ENCODE data around the gene RTL5.
"Not testable (repeated sequence)": the region's sequence is repeated elsewhere in the genome, so short reads cannot be mapped to it uniquely, and the experiment has no call there.

The RTL5 gene

DNA sequence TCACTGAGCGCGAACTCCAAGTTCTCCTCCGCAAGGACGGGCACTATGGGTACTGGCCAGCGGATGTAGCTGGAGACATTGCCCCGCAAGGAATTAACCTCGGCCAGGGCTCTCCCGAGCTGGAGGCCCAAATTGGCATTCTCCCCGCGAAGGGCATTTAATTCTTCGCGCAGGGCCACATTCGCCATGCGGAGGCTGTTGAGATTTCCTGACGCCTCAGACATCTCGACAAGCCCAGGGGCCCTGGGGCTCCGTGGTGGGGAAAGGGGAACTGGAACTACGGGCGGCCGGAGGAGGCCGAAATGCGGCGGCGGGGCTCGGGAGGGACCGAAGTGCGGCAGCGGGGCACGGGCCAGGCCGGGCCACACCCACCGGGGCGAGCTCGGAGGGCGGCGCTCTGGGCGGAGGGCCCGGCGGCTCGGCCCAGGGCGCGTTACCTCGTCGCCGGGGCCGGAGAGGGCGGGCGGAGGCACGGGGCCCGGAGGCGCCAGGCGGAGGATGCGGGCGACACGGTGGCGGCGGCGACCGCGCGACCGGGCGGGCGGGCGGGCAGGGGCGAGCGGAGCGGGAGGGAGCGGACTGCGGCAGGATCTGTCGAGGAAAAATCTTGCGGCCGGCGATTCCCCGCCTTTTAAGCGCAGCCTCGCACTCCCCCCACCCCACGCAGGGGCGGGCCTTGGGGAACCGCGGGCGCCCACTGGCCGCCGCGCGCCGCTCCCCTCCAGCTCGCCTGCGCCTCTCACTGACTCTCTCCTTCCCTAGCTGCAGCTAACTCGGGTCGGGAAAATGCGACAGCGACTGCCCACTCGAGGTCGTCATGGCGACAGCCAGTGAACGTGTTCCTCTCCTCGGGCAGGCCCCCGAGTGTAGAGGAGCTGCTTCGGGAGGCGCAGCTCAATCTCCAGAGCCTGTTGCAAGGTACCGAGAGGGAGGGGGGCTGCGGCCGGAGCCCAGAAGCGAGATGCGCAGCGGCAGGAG, at the start of gene RTL5:
RTL5 (minus strand) TSS at position 599 of the 978 bp plus-strand sequence.
- no peak for DNase-seq

DNA sequence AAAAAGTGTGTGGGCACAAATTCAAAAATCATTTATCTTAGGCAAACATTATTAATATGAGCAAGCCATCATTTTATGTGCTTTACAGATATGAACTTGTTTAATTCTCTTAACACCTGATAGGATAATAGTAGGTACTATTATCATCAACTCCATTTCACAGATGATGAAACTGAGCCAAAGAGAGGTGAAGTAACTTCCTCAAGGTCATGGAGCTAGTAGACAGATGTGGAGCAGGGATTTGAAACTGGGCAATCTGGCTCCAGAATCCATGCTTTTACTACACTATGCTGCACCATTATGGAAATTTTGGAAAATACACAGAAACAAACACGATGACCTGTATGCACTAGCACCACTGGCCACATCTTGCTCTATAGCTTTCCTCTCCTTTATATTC, 48.8 kb upstream of the RTL5 start:
- no peak for DNase-seq

DNA sequence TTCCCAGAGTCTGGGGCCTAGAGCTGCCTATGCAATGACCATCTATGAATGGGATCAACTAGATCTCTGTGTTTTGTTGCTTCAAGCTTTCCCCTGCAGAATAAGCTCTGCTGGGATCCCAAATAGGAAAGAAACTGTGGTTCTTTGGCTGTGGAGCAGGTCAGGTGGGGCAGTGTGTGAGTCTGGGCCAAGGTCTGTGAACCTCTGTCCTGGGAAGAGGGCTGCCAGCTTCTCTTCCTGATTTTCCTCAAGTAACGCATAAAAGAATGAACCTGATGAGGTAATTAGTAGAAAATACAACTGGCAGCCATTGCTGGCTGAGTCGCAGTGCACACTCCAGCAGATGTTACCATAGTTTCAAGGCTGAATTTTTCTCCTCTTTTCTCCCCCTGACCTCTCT, 45.3 kb upstream of the RTL5 start:
- DNase-seq = no peak

DNA sequence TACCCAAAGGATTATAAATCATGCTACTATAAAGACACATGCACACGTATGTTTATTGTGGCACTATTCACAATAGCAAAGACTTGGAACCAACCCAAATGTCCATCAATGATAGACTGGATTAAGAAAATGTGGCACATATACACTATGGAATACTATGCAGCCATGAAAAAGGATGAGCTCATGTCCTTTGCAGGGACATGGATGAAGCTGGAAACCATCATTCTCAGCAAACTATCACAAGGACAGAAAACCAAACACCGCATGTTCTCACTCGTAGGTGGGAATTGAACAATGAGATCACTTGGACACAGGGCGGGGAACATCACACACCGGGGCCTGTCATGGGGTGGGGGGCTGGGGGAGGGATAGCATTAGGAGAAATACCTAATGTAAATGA, 44.6 kb upstream of the RTL5 start:
- not testable (repeated sequence) for DNase-seq

DNA sequence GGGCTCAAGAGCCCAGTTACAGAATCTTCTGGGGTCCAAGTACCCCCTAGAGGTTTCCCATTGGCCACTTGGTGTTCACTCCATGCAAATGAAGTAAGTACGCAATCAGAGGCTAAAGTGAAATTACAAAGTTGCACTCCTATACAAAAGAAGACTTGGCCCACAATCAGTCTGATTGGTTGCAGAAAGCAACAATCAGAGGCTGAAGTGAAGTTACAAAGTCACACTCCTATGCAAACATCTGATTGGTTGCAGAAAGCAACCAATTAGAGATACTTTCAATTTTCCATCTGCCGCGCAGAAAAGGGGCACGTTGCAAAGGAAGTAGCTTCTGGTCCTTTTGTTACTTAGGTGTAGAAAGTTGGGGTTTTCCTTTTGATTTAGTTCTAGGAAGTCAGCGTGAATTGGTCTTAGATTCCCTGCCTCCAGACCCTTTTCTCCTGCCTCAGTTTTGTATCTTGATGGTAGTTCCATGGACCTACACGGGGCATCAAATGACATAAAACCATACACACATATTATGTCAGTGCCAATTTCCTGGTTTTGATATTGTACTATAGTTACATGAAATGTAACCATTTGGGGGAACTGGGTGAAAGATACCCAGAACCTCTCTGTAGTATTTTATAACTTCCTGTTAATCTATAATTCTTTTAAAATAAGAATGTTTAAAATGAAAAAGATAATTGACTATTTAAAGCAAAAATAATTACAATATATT, 37.5 kb upstream of the RTL5 start:
- DNase-seq = peak; percentile 63

DNA sequence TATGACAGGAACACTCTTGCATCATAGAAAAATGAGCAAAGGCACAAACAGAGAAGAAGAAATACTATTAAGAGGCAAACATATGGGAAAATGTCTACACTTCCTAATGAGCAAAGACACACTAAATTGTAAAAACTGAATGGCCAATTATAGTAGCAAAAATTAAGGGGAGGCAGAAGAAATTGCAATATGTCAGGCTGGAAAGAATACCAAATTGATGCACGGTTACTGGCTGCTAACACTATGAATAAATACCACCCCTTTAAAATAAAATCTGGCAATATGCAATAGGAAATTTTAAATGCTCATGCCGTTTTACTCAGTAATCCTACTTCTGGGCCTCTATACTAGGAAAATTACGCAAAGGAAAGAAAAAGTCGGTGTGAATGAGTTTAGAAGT, 33.8 kb upstream of the RTL5 start:
- DNase-seq = no peak

DNA sequence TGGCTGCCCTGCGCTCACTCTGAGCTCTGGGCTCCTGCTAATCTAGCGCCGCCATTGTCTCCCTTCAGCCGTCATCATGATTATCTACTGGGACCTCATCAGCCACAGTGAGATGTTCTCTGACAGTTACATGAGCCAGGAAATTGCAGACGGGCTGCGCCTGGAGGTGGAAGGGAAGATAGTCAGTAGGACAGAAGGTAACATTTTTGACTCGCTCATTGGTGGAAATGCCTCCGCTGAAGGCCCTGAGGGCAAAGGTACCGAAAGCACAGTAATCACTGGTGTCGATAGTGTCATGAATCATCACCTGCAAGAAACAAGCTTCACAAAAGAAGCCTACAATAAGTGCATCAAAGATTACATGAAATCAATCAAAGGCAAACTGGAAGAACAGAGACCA, 28.1 kb upstream of the RTL5 start:
- DNase-seq = no peak

DNA sequence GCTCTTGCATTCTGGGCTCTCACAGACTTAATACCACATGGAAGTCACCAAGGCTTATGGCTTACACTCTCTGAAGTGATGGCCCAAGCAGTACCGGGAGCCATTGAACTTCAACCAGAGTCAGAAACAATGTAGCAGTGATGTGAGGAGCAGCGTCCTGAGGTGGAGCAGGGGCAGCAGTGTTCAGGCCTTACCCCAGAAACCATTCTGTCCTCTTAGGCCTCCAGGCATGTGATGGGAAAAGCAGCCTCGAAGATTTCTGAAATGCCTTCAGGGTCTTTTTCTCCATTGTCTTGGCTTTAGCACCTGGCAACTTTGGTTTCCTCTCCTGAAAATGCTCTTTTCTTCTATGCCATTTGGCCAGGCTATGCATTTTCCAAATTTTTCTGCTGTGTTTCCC, 27.1 kb upstream of the RTL5 start:
- DNase-seq = no peak

DNA sequence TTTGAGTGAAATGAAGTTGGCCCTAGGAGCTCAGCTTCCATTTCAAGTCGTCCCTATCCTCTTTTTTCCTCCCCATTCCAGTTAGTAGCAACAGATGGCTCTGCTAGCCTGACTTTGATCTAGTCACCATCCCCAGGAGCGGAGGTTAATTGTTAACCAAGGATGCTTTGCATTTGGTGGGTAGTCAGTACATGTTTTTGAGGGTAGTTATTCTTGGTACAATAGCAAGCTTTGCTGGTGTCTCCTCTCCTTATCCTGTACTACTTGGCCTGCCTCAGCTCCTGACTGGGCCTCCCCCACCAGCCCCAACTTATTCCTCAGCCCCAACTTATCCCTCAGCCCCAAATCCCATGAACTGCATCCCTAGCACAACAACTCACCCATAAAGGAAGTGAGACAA, 14.8 kb upstream of the RTL5 start:
- no peak for DNase-seq

DNA sequence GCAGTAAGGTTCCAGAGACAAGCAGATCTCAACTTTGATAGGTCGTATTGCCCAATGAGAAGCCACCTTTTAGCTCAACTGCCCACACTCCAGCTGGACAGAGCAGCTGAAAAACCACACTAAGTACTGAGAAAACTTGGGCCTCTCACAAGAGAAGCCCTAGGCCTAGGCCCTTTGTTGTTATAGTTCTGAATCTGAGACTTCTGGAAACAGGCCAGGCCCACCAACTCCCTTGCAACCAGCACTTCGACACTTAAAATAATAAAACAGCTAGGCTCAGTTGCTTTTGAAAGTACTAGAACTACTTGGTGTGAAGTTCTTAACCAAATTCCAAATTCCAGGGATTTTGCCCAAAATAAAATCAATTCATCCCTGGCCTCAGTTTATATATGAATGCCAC, 13.5 kb upstream of the RTL5 start:
- DNase-seq = no peak

DNA sequence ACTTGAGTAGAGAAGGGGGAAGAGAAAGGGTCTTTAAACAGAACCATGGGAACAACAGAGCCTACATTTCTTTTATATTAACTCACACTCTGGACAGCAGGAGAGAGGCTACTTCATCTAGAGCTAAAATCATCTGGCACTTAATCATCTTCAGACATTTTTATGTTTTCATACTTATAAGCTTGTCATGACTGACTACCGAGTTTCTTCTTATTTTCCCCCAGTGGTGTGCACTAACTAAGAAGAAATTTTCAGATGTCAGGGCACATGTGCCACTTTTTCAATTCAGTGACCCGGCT, 11.8 kb upstream of the RTL5 start:
- DNase-seq = no peak

DNA sequence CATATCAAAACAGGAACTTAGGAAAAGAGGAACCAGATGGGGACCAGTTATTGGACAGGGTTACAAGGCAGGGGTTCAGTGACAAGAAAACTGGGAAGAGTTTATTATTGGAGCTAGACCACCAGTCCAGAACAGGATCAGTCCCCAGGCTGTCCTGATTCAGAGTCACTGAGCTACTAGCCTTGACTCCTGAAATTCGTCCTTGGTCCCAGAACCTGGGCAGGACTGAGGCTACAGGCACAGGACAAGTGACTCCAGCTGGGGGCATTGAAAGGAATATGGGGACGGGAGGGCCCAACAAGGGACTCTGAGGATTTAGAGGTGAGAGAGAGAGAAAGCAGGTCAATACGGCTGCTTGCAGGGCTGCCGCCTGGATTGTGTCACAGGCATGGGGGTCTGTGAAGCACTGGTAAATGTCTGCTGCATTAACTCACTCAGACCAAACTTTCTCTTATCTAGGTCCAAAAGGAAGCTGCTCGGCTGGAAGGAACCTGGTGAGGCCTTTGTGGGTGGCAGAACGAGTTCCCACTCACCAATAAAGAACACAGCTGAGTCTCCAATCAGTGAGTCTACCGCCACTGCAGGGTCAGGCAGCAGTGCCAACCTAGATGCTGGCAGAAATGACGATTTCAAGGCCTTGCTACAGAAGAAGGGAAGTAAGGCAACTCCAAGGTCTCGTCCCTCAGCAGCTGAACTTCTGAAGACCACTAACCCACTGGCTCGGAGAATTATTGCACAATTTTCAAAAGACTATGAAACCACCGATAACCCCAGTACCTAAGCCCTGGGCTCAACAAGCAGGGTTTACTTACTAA, 11.3 kb upstream of the RTL5 start:
- DNase-seq = no peak

DNA sequence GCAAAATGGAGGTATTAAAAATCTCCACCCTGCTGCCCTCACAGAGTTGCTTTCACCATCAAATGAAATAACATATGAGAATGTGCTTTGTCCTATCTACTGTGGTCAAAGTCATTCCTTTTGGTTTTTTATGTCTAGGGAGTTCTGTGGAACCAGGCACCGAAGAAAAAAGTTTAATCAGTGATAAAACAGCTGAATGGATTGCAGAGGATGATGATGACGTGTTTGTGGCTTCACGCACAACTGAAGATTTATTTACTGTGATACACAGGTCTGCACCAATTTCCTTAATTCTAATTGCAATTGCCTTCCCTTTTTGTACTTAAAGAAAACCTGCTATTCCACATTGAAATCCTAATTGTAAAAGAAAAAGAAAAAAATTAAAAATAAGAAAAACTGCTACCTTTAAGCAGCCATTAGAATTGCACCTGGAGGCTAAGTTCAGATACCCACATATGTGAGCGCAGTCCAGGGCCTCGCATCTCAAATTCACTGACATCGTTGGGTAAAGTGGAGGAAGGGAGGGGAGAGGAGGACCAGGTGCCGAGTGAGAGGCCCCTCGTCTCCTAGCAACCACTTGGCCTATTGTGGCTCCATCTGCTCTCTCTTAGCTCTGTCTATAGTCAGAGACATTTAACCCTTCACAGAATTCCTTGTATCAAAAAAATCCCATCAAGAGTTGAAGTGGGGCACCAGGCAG, 10.5 kb upstream of the RTL5 start:
- no peak for DNase-seq

DNA sequence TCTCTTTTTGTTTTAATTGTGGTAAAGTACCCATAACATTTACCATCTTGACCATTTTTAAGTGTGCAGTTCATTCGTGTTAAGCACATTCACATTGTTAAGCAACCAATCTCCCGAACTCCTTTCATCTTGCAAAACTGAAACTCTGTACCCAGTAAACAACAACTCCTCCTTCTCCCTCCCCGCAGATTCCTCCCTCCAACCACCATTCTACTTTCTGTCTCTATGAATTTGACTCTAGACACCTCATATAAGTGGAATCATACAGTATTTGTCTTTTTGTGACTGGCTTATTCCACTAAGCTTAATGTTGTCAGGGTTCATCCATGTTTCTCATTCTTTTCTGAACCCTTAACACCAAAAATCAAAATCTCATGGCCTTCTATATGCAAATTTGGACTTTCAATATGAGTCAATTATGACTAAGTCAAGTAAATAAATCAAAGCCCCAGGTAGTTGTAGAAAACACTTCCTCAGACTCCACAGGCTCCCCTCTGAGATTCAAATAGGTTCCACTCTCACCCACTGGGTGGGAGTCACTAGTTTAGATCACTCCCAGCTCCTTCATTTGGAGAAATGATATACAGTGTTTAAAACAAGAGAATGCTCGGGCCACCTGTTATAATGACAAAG, 9.8 kb upstream of the RTL5 start:
- DNase-seq = peak; percentile 57

DNA sequence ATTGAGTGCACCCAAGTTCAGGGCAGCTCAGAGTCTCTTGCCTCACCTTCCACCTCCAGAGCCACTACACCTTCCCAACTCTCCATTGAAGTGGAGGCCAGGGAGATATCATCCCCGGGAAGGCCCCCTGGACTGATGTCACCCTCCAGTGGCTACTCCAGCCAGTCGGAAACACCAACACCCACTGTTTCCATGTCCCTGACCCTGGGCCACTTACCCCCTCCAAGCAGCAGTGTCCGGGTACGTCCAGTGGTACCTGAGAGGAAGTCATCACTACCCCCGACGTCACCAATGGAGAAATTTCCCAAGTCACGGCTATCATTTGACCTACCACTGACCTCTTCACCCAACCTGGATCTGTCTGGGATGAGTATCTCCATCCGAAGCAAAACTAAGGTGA, 7.8 kb upstream of the RTL5 start:
- DNase-seq = no peak

DNA sequence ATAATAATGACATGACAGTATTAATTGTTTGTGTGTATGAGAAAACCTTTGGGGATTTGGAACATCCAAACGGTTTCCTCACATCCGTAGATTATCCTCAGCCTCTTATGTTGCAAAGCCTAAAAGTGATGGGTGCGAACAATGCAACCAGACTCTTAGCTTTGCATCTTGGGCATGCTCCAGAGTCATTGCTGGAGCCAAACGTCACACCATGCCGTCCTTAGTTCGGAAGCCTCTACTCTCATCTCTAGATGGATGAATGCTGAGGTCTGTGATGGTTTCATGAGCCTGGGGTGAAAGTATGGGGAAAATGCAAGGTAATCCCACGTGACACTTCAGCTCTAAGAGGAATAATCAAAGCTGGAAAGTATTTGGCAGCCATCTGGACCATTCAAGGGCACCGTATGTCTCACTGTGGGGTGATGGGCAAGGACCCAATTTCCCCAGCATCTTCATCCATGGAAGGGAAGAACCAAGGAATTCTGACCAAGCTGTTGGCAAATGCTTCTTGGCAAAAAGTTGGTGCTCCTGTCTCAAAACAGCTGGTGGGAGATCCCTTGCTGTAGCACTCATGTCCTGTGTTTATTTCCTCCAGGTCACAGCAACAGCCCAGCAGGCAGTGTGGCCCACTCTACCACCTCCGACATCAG, 6.3 kb upstream of the RTL5 start:
- DNase-seq = no peak

DNA sequence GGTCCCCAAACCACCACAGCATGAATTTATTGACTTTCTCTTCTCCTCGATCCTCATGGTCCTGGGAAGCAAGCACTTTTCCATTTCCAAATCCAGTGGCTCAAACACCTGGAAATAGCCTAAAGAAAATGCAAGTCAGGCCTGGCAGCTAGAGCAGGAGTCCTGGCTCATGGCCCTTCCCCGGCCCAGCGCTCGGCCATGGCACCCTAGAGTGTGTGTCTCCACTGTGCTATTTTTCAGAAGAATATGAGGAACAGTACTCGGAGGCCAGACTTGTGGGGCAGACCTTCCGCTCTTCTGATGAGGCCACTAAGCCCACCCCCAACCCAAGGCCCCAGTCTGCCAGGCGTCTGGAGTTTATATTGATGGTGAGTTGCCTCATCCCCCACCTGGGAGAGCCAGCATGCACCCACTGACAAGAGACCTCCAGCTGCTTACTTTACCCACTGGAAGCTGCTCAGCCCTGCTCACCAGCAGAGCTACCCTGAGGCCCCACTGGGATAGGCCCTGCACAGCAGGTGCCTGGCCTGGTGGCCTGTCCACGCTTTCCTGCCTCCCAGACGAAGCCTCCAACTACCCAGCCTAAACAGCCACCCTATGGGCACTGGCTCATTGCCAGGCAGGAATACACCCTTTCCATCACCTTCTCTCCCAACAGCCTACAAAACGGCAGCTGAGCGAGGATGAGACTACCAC, 2.3 kb upstream of the RTL5 start:
- DNase-seq = no peak

DNA sequence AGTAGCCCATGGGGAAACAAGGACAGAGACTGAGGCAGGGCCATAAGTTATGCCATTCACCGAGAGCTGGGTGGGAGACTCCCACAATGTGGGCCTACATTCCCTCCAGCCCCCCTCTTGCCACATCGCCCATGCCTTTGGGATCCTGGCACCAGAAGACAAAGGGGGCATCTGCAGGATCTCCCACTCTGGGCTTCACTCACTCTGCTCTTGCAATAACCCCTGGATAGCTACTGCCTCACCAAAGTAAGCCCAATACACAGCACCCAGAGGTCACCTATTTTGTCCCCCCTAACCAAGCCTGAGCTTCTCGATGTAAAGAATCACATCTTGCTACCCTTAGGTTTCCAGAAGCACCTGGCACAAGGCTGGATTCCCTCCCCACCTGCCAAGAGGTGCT, 741 bp upstream of the RTL5 start:
- DNase-seq = no peak

DNA sequence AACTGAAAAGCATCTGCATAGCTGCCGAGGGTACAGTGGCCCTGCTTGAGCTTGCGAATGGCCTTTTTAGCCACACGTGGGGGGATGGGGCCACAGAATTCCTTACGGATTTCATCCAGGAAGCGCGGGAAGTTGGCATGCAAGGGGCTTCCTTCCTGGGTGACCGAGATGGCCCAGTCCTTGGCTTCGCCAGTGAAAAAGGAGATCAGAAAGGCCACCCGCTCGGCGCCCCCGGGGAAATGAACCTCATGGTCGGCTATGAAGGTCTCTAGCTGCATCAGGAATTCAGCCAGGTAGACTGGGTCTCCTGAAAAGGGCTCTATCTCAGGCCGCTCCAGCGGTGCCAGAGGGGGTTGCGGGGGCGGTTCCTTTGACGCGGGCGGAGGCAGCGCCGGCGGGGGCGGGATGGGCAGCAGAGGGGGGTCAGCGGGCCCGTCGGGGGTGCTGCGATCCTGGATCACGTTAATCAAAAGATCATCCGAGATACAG, 909 bp downstream of the RTL5 start:
- DNase-seq = no peak

DNA sequence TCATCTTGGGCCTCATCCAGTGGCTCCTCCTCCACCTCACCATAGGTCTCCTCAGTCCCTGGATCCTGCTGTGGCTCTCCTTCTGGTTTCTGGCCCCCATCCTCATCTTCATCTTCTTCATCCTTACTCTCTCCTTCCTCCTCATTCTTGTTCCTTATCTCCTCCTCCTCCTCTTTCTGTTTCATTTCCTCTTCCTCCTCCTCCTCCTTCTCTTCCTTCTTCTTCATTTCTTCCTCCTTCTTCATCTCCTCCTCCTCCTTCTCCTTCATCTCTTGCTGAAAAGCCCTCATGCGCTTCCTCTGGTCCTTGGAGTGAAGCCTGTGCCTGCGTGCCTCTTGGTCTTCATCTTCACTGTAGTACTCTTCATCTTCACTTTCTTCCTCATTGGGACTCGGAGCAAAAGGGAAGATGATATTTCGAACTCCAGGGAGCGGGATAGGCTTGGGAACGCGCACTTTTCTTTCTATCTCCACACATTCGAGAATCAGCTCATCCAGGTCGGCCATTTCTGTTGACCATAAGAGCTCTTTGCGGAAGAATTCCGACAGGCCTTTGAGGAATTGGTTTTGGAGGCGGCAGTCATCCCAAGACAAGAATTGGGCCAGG, 1.5 kb downstream of the RTL5 start:
- DNase-seq = no peak

DNA sequence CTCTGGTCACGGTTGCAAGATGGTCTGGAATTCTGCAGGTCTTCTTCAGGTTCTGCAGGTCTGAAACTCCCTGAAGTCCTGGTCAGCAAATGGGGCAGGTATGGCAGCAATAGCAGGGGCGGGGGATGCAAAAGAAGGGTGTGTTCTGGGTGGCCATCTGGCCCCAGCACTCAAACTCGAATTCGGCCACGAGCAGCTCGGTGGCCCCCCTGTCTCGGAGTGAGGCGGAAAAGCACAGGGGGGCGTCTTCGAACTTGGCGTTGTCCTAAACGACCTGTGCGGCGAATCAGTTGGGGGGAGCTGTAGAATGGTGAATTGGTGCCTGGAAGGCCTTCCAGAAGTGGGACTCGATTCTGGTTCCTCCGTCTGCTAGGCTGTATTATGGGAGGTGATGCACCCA, 2.1 kb downstream of the RTL5 start:
- no peak for DNase-seq

Measured in activated CD4-positive, alpha-beta T cell treated with anti-CD3 and anti-CD28 coated beads, Interleukin-10, Interleukin-2, amounts not matched to agents 100 ng/mL and 50 ng/mL, durations not matched to agents 16 hours and 8 hours (primary cell).